NT2/D1 (cell line): ENCODE data around the gene EIF3I.

Source experiments
- DNase-seq: peaks from one replicate; pipeline ENCODE4 v3.0.0-alpha.2; 2011; ENCODE audit warnings: low read depth, low spot score
- H3K27me3 ChIP-seq: 2 replicates; pipeline ENCODE4 v1.6.0; 2011; ENCODE audit warnings: mild to moderate bottlenecking; ENCODE audit not compliant: insufficient read length, insufficient read depth
- H3K36me3 ChIP-seq: 2 replicates; pipeline ENCODE4 v1.6.1; 2011; ENCODE audit warnings: mild to moderate bottlenecking, low read length, mixed read lengths; ENCODE audit not compliant: insufficient read depth, insufficient read length
- H3K4me1 ChIP-seq: 2 replicates; pipeline ENCODE4 v1.5.1; 2011; ENCODE audit not compliant: insufficient read depth, insufficient read length
- H3K4me3 ChIP-seq: 2 replicates; pipeline ENCODE4 v1.5.1; 2011; ENCODE audit warnings: low read depth; ENCODE audit not compliant: insufficient read length
- H3K9ac ChIP-seq: 2 replicates; pipeline ENCODE4 v1.6.0; 2011; ENCODE audit warnings: low read depth; ENCODE audit not compliant: insufficient read length
- H3K9me3 ChIP-seq: 2 replicates; pipeline ENCODE4 v1.5.1; 2011; ENCODE audit warnings: mild to moderate bottlenecking, low read length; ENCODE audit not compliant: insufficient read depth
- SUZ12 ChIP-seq: IDR thresholded peaks from 2 replicates; pipeline ENCODE4 v1.6.1; 2011; ENCODE audit not compliant: insufficient read length, insufficient read depth; ENCODE audit errors: extremely low read depth
- YY1 ChIP-seq: IDR thresholded peaks from 2 replicates; pipeline ENCODE4 v1.6.1; 2011; ENCODE audit not compliant: insufficient read length, insufficient read depth
- ZNF274 ChIP-seq: IDR thresholded peaks from 2 replicates; pipeline ENCODE4 v1.6.1; 2011; ENCODE audit warnings: mild to moderate bottlenecking, low read depth, low read length

EIF3I gene

DNA sequence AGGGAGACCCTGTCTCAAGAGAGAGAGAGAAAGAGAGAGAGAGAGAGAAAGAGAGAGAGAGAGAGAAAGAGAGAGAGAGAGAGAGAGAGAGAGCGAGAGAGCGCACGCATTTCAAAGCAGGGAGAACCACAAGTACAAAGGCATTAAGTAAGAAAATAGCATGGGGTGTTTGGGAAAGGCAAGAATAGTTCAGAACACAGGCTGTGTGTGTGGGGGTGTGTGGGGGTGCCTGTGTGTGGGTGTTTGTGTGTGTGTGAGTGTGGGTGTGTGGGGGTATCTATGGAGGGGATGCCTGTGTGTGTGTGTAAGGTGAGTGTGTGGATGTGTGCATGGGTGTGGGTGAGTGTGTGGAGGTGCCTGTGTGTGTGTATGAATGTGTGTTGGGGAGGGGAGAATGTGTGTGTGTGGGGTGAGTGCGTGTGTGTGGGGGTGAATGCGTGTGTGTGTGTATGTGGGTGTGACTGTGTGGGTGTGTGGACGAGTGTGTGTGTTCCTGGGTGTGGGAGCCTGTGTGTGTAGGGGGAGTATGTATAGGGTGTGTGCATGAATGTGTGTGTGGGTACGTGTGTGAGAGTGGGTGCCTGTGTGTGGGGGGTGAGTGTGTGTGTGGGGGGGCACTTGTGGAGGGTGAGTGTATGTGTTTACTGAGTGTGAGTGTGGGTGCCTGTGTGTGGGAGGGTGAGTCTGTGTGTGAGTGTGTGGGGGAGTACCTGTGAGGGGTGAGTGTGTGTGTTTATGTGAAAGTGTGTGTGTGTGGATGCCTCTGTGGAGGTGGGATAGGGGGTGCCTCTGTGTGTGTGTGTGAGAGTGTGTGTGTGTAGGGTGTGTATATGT is 50.6 kb downstream of the EIF3I start:
- TF ChIP-seq YY1 (no peak), ZNF274 (no peak), SUZ12 (no peak)
- Histone ChIP-seq H3K9ac (peak overlapping the region; percentile 12), H3K27me3 (no peaks in the 10 kb centered on the region), H3K36me3 (no peaks in the 10 kb centered on the region), H3K9me3 (no peaks in the 10 kb centered on the region), H3K4me1 (peaks cover 27% of the 10 kb centered on the region), H3K4me3 (no peak overlapping the region)
- DNase-seq: no peak

DNA sequence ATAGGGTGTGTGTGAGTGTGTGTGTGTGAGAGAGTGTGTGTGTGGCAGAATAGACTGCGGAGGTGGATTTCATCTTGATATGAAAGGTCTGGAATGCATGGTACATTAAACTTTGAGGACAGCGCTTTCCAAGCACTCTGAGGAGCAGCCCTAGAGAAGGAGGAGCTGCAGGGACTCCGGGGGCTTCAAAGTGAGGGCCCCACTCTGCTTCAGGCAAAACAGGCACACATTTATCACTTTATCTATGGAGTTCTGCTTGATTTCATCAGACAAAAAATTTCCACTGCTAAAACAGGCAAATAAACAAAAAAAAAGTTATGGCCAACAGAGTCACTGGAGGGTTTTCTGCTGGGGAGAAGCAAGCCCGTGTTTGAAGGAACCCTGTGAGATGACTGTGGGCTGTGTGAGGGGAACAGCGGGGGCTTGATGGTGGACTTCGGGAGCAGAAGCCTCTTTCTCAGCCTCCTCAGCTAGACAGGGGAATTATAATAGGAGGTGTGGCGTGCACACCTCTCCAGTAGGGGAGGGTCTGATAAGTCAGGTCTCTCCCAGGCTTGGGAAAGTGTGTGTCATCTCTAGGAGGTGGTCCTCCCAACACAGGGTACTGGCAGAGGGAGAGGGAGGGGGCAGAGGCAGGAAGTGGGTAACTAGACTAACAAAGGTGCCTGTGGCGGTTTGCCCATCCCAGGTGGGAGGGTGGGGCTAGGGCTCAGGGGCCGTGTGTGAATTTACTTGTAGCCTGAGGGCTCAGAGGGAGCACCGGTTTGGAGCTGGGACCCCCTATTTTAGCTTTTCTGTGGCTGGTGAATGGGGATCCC is 51.4 kb downstream of the EIF3I start:
- H3K4me1 ChIP-seq: peaks cover 27% of the 10 kb centered on the region
- peak; percentile 78 for DNase-seq
- H3K4me3 ChIP-seq: no peak overlapping the region
- no peak for TF ChIP-seq SUZ12
- no peak for TF ChIP-seq YY1
- TF ChIP-seq ZNF274: no peak
- no peaks in the 10 kb centered on the region for H3K27me3 ChIP-seq
- H3K9me3 ChIP-seq: no peaks in the 10 kb centered on the region
- no peaks in the 10 kb centered on the region for H3K36me3 ChIP-seq
- peak overlapping the region; percentile 12 for H3K9ac ChIP-seq

DNA sequence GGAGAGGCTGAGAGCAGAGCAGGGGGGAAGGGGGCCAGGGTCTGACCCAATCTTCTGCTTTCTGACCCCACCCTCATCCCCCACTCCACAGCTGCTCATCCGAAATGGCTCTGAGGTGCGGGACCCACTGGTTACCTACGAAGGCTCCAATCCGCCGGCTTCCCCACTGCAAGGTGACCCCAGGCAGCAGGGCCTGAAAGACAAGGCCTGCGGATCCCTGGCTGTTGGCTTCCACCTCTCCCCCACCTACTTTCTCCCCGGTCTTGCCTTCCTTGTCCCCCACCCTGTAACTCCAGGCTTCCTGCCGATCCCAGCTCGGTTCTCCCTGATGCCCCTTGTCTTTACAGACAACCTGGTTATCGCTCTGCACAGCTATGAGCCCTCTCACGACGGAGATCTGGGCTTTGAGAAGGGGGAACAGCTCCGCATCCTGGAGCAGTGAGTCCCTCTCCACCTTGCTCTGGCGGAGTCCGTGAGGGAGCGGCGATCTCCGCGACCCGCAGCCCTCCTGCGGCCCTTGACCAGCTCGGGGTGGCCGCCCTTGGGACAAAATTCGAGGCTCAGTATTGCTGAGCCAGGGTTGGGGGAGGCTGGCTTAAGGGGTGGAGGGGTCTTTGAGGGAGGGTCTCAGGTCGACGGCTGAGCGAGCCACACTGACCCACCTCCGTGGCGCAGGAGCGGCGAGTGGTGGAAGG is 52.6 kb downstream of the EIF3I start:
- H3K36me3 ChIP-seq: no peaks in the 10 kb centered on the region
- H3K4me3 ChIP-seq: no peak overlapping the region
- no peaks in the 10 kb centered on the region for H3K9me3 ChIP-seq
- TF ChIP-seq ZNF274: no peak
- TF ChIP-seq YY1: no peak
- no peak for TF ChIP-seq SUZ12
- H3K4me1 ChIP-seq: peaks cover 27% of the 10 kb centered on the region
- no peak for DNase-seq
- no peaks in the 10 kb centered on the region for H3K27me3 ChIP-seq
- H3K9ac ChIP-seq: peak overlapping the region; percentile 22

DNA sequence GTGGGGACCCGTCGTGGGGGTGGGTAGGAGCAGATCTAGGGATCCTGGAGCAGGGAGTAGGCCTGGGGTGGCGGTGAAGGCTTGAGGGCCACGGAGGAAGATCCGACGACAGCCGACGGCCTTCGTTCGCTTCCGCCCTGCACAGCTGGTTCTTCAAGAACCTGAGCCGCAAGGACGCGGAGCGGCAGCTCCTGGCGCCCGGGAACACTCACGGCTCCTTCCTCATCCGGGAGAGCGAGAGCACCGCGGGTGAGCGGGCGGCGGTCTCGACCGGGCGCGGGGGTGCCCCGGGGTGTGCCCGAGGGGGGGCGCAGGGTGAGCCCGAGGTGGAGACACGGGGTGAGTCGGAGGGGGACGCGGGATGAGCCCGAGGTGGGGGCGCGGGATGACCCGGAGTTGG is 53.2 kb downstream of the EIF3I start:
- Histone ChIP-seq H3K9ac (no peak overlapping the region), H3K36me3 (no peaks in the 10 kb centered on the region), H3K4me1 (peaks cover 27% of the 10 kb centered on the region), H3K27me3 (no peaks in the 10 kb centered on the region), H3K4me3 (no peak overlapping the region), H3K9me3 (no peaks in the 10 kb centered on the region)
- no peak for DNase-seq
- no peak for TF ChIP-seq YY1
- no peak for TF ChIP-seq SUZ12
- TF ChIP-seq ZNF274: no peak

DNA sequence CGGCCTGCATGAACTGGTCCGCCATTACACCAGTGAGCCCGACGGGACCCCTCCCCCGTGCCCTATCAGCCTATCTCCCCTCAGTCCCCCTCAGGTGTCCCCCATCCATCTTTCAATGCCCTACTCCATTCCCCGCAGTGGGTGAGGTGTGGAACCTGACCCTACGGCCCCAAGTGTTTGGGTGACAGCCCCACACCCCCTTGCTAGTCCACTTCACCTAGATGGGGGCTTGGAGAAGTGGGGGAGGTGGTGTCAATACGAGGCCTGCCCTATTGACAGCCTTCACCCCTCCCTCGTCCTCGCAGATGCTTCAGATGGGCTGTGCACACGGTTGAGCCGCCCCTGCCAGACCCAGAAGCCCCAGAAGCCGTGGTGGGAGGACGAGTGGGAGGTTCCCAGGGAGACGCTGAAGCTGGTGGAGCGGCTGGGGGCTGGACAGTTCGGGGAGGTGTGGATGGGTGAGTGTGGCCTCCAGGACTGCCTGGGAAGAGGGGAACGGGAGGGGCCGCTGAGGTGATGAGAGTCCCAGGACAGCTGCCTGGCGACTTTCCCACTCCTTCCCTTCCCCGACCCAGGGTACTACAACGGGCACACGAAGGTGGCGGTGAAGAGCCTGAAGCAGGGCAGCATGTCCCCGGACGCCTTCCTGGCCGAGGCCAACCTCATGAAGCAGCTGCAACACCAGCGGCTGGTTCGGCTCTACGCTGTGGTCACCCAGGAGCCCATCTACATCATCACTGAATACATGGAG is 54.0 kb downstream of the EIF3I start:
- DNase-seq: no peak
- Histone ChIP-seq H3K9me3 (no peaks in the 10 kb centered on the region), H3K9ac (no peak overlapping the region), H3K4me1 (peaks cover 27% of the 10 kb centered on the region), H3K36me3 (no peaks in the 10 kb centered on the region), H3K4me3 (no peak overlapping the region), H3K27me3 (no peaks in the 10 kb centered on the region)
- TF ChIP-seq ZNF274: no peak
- TF ChIP-seq YY1: no peak
- no peak for TF ChIP-seq SUZ12
